HG03060 (cell line): ENCODE results near the gene ARL10.

Experiments used
- ATAC-seq: cut with Tn5 transposase; IDR thresholded peaks from one replicate; pipeline ENCODE4 v1.9.1; 2021; ENCODE audit warnings: low read depth, moderate number of reproducible peaks; ENCODE audit not compliant: unreplicated experiment

The ARL10 gene

DNA sequence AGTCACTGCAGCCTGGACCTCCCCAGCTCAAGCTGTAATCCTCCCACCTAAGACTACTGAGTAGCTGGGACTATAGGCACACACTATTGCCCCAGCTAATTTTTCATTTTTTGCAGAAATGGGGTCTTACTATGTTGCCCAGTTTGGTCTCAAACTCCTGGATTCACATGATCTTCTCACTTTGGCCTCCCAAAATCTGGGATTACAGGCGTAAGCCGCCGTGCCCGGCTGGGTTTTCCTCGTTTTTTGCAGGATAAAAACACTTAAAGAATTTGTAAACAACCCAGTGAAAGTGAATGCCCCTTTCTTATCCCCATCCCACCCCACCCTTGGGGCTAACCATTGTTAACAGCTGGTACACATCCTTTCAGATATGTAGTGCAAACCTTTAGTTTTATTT lies 43.3 kb downstream of the ARL10 start:
- ATAC-seq, result no peak

DNA sequence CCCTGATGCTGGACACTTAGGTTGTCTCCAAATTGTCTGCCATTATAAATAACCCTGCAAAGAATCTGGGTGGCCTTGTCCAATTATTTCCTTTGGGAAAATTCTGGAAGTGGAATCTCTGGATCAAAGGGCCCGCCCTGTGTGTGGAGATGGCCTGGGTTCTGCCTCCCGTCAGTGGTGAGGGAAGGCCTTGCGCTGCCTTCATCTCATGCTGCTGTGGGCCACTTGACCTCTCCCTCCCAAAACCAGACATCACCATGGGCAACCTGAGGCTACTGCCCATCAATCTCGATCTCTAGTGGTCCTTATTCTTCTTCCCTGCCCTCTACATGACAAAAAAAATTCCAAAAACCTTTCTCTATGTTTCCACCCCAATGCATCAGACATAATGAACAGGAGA lies 44.5 kb downstream of the ARL10 start:
- no peak for ATAC-seq

DNA sequence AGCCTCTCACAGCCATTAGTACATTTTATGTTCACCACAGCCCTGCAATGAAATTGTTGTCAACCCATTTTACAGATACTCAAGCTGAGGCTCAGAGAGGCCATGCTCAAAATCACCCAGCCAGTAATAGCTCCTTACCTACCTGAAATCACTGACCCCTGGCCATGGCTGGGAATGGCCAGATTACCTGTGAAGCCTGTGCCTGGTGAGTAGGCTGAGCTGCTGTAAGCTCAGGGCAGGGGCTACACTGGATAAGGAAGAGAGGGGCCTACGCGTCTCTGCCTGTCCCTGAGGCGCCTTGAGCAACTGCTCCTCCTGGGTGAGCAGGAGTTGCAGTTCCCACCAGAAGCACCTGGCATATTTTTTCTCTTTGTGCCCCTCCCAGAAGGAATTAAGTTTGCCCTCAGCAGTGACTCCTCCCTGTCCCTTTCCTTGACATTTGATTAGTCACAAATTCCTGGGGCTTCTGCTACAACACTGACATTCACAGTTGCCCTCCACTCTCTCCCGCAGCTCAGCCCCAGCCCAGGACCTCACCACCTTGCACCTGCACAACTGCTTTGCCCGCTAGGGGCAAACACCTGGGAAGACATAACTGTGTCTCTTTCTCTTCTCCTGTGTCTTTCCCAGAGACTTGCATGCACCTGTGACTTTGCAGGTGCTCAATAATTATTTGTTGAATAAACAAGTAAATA lies 45.3 kb downstream of the ARL10 start:
- ATAC-seq, result no peak

DNA sequence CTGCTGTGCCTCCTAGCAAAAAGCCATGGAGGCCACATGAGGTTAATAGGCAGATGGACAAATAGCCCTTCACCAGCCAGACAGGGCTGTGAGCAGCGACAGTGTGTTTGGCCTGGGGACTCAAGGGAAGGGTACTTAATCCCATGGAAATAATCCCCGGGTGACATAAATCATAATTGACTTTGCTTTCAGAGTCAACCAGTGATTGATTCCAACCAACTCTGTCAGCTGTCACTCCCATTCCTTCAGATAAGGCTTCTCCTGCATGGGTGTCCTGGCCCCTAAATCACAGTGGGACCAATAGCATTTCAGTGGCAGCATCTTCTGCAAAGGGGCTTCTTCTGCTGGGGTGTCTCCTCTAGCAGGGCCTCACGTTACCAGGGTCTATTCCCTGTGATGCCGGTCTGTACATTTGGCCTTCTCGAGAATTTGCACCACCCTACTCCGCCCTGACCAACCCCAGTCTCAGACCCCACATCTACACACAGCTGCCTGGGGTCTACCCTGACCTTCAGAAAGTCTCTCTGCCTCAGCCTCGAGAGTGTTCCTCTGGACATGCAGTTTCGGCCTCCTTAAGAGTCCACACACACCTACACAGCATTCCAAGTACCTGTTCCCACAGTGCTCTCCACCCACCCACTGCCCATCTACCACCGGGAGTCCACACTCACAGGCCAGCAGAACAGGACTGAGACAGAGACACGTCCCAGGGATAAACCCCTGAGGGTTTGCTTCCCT lies 47.4 kb downstream of the ARL10 start:
- ATAC-seq, result no peak

DNA sequence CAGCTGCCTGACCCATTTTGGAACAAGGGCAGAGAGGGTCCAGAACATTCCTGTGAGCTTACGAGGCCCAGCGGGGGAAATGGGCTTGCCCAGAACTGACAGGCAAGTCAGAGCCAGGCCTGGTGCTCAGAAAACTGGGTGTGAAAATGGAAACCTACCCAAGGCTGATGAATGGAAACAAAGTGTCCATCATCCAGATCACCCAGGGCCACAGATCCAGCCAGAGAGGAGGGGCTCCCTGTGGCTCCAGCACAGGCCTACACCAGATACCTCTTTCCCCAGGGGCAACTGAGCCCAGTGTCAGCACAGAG lies 47.9 kb downstream of the ARL10 start:
- no peak for ATAC-seq

DNA sequence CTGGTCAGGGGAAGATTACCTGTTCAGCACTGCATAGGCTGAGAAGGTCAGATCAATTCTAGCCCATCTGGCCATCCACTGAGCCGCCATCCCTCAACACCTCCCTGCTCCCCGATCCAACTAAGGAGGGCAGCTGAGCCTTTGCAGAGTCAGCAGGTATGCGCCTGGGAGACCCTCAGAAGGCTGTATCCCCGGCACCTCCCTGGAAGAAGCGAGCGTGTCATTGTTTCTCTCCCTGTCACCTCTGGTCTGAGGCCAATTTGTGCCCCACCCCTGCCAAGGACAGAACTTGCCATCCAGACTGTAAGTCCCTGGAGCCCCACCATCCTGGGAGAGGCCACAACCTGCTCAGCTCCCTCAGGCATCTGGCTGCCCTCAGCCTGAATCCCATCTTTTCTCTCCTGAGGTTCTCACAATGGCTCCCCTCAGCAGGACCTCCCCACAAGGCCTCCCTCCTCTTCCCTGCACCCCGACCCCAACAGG lies 48.5 kb downstream of the ARL10 start:
- ATAC-seq, result no peak

DNA sequence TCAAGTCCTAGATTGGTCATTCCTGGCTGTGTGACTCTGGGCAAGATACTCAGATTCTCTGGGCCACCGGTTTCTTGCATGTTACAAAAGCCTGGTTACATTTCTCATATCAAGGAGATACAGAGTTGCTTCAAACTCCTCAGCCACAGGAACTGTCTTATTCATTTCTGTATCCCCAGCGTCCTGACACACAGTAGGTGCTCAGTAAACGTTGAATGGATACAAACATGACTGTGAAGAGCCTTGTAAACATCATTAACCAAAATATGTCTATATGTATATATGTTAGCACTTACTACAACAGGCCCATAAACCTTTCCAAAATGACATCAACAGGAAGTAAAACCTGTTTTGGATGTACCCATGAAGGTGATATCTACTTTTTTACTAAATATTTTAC lies 49.4 kb downstream of the ARL10 start:
- ATAC-seq, result no peak

DNA sequence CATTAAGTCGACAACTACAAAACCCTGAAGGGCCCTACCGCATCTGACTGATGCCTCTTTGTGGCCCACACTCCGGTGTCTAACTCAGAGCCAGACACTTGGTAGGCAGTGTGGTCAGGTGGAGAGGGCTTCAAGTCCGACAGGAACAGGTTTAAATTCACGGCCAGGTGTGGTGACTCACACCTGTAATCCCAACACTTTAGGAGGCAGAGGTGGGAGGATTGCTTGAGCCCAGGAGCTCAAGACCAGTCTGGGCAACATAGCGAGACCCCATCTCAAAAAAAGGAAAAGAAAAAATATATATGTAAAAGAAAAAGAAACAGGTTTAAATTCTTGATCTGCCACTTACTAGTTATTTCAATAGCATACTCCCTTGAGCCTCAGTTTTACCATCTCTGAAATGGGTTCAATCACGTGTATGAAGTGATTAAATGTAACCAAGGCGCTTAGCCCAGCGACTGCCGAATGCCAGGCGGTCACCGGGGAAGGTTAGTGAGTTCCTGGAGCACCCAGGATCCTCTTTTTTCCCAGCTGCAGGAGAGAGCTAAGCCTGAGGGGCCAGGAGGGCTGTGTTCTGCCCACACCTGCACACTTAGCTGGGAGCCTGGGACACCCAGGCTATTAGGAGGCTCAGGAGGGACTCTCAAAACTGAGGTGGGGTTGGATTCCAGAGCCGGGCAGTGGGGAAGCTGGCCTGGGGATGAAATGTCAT lies 50.1 kb downstream of the ARL10 start:
- no peak for ATAC-seq

DNA sequence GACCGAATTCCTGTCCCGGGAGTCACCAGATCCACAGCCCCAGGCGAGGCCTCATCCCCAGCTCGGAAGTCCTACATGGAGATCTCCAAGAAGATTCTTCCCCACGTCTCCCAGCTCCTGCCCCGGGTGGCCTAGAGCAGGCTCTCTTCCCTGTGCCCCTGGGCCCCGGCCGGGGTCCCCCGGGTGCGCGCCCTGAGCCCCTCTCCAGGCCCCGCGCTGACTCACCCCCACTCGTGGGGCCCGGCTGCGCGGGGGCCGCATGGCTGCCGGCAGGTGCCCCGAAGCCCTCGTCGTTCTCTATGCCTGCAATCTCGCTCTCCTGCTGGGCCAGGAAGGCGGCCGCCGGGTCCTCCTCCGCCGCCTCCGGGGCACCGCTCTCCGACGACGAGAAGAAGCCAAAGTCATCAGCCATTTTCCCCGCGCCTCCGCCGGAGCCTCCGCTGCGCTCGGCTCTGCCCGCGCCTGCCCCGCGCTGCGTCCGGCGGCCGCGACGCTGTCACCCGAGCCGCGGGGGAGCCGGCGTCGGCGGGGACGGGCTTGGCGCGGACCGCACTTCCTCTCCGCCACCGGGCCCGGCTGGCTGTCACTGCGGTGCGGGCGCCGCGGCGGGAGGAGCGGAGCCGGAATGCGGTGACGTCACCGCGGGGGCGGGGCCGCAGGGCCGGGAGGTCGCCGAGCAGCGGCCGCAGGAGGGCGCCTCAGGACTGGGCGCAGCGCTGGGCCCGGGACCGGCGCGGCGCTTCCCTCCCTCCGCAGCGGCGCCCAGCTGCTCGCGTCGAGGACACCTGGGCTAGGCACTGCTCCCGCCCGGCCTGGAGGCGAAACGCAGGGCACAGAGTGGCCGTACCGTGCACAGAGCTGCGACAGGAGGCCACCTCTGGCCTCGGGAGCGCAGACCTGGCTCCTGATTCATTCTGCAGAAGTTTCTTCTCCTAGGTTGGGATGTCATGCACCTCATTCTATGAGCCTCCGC lies 51.0 kb downstream of the ARL10 start, which contains the start of gene CLTB:
CLTB (minus strand) TSS at position 588 of the 973 bp plus-strand sequence; CDS start at position 412, 176 bp downstream.
- ATAC-seq, result peak; percentile 52

DNA sequence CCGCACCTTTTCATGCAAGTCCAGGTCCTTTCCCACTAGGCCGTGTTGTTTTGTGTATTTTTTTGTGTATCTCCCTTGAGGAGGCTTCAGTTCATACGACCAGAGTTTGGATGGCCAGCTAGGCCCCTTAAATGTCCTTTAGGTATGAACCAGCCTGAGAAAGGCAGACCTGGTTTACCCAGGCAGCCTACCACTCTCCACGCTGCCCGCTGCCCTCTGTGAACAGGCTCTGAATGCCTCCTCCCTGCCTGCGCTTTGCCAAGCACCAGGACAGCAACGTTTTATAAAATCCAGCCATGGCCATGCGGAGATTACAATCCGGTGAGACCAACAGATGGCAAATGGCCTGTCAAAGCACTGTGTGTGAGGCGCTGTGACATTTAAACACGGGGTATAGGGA lies 51.7 kb downstream of the ARL10 start:
- ATAC-seq, result no peak

DNA sequence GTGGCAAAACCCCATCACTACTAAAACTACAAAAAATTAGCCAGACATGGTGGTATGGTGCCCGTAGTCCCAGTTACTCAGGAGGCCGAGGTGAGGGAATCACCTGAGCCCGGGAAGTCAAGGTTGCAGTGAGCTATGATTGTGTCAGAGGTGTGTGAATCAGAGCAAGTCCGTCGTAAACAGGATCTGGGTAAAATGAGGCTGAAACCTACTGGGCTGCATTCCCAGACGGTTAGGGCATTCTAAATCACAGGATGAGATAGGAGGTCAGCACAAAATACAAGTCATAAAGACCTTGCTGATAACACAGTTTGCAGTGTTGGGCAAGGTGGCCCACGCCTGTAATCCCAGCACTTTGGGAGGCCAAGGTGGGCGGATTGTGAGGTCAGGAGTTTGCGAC lies 53.0 kb downstream of the ARL10 start:
- ATAC-seq, result no peak

DNA sequence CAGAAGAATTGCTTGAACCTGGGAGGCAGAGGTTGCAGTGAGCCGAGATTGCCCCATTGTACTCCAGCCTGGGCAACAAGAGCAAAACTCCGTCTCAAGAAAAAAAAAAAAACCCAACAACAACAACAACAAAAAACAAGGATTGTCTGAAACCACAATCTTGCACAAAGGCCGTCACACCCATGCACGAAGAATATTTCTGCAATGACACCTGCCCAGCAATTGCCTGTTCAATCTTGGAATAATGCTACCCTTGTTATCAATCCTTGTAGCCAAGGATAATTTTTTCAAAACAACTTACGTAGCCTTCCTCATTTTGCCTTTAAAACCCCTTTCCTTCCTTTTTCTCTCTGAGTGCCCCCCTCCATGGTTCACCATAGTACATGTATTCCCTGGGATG lies 54.8 kb downstream of the ARL10 start:
- no peak for ATAC-seq

DNA sequence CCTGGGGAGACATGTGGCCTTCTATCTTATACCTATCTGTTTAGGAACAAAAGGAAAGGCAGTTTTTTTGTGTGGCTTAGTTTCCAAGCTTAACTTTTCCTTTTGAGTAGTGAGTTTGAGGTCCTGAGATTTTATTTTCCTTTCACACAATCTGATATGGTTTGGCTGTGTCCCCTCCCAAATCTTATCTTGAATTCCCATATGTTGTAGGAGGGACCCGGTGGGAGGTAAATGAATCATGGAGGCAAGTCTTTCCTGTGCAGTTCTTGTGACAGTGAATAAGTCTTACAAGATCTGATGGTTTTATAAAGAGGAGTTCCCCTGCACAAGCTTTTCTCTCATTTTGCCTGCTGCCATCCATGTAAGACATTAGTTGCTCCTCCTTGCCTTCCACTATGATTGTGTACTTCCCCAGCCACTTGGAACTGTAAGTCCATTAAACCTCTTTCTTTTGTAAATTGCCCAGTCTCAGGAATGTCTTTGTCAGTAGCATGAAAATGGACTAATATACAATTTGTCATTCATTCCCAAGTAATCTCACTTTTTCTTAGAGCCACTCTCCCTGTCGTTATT lies 55.8 kb downstream of the ARL10 start:
- ATAC-seq, result no peak

DNA sequence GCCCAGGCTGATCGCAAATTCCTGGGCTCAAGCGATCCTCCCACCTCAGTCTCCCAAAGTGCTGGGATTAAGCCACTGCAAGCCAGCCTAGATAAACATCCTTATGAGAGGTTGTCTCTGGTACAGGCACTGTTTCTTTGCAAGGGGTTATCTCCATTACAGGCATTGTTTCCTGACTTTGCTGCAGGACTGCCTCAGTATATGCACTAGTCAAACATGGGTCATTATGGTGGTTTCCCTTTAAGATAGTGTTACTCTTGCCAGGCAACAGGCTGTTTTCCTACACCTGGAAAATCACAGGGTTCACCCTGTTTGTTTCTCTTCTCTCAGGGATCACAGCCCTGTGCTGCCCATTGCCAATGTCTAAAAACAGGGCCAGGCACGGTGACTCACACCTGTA lies 58.9 kb downstream of the ARL10 start:
- no peak for ATAC-seq

DNA sequence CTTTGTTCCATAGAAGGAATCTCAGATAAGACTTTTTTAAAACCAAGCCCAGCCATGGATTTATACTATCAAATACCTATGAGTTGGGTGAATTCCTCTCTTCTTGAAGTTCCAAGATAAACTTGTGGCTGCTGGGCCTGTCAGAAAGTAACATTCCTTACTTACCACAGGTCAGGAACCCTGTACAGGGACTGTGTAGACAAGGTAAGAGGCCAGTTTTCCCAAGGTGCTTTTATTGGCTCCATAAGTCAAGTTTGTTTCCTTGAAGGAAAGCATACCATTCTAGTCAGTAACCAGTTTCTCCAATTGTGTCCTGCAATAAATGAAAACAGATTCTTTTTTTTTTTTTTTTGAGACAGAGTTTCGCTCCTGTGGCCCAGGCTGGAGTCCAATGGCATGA lies 59.9 kb downstream of the ARL10 start:
- ATAC-seq, result no peak

DNA sequence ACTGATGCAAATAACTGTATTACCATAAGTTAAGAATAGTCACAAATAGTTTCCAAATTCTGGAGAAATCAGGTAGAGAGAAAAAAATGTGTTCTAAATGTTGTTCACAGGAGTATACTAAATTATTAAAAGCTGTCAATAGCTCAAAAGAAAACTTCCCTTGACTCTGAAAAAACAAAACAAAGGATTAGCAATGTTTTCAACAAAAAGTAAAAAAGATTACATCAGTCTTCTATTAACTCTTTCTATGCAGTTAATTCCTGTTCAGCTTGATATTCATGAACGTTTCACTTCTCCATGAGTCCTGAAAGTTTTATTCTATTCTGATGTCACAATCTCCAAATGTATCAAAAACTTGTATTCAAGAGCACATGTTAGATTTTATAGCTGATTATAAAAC lies 60.5 kb downstream of the ARL10 start:
- ATAC-seq, result no peak

DNA sequence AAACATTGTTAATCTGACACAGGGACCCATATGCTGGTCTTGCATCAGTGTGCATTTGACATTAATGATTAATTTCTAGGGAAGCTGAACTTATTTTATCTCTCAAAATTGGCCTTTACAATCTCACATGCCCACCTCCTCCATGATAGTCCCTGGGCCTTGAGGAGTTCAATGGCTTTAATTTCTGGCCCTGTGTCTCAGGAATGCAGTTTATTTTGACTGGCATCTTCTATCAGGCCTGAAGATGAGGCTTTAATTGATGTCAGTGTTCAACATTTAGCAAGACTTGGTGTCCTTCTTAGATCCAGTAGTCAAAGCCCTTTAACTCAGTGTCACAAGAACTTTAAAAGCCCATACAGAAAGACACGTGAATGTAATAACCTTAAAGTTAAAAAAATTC lies 61.6 kb downstream of the ARL10 start:
- no peak for ATAC-seq

DNA sequence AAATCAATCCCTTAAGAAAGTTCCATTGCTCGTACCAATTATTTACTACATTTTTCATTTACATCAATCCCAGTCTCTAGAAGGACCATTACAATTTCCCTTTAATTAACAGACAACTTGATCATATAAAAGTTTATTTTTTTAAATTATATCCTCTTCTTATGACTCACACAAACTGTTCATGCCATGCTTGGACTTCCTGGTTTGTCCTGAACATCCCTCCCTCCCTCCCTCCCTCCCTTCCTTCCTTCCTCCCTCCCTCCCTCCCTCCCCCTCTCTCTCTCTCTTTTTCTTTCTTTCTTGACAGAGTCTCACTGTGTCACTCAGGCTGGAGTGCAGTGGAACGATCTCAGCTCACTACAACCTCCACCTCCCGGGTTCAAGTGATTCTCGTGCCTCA lies 62.7 kb downstream of the ARL10 start:
- ATAC-seq, result no peak

DNA sequence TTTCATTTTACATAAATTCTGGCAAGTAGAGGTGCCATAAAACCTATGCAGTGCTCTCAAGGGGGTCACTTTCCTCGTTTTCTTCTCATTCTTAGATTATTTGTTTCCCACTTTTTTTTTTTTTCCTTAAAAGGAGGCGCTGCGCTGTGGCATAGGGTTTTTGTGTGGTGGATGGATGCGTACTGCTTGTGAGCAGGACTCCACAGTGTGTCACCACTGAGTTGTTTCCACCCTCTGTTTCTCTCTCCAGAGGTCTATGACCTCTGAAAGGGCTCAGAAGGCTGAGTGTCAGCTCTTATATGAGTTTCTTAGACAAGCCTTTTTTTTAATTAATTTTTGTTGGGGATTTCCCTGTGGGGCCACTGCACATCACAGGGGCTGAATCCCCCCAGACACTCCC lies 64.7 kb downstream of the ARL10 start:
- ATAC-seq, result no peak
